Erythroblast (primary cell): ENCODE data around the gene SWT1.

Experiments
- GATA1 ChIP-seq: IDR thresholded peaks from 2 replicates; pipeline ENCODE4 v1.6.1; 2011; ENCODE audit warnings: low read depth, mild to moderate bottlenecking, control low read depth, low read length, moderate library complexity
- POLR2A ChIP-seq: IDR thresholded peaks from 2 replicates; pipeline ENCODE4 v1.6.1; 2011; ENCODE audit warnings: mild to moderate bottlenecking, low read length

DNA sequence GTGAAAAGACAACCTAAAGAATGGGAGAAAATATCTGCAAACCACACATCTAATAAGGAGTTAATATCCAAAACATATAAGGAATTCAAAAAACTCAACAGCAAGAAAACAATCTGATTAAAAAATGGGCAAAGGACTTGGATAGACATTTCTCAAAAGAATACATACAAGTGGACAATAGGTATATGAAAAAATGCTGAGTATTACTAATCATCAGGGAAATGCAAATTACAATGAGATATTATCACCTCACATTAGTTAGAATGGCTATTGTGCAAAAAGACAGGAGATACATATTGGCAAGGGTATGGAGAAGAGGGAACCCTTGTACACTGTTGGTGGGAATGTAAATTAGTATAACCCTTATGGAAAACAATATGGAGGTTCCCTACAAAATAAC is 45.1 kb upstream of the SWT1 start:
- TF ChIP-seq POLR2A, result no peak
- TF ChIP-seq GATA1, result no peak
